GM19240 (cell line): Measurements from ENCODE around the gene FBXO36.
"Not testable (repeated sequence)": the region's sequence is repeated elsewhere in the genome, so short reads cannot be mapped to it uniquely, and the experiment has no call there.

ENCODE experiments used
- DNase-seq: peaks from one replicate; pipeline ENCODE4 v3.0.0; 2011; ENCODE audit warnings: low spot score; ENCODE audit not compliant: insufficient read length

The FBXO36 gene

GRCh38 chr2:229910832-229911412, 11.4 kb upstream of the FBXO36 start:
- DNase-seq = no peak

GRCh38 chr2:229914171-229914570, 8.1 kb upstream of the FBXO36 start:
- no peak for DNase-seq

- DNase-seq = no peak
Observed at GRCh38 chr2:229917793-229918192, 4.5 kb upstream of the FBXO36 start.

- DNase-seq = no peak
Observed at GRCh38 chr2:229920011-229920641, 2.2 kb upstream of the FBXO36 start.

- DNase-seq = no peak
Observed at GRCh38 chr2:229921101-229921891, 1.0 kb upstream of the FBXO36 start.

GRCh38 chr2:229921892-229922448, 333 bp upstream of the FBXO36 start, which contains the start of gene TRIP12:
Gene TRIP12 (minus strand): TSS chr2:229922009. CDS start chr2:229880079, 41,930 bp downstream.
- DNase-seq = peak; percentile 75

GRCh38 chr2:229924541-229924940, 2.2 kb downstream of the FBXO36 start:
- DNase-seq = not testable (repeated sequence)

- no peak for DNase-seq
Observed at GRCh38 chr2:229925201-229925600, 2.9 kb downstream of the FBXO36 start.

GRCh38 chr2:229927817-229928321, 5.6 kb downstream of the FBXO36 start:
- DNase-seq = no peak

- no peak for DNase-seq
Observed at GRCh38 chr2:229930656-229931055, 8.4 kb downstream of the FBXO36 start.

GRCh38 chr2:229931241-229931640, 8.9 kb downstream of the FBXO36 start:
- no peak for DNase-seq

GRCh38 chr2:229937537-229937936, 15.2 kb downstream of the FBXO36 start:
- no peak for DNase-seq

- DNase-seq = no peak
Observed at GRCh38 chr2:229942671-229943070, 20.4 kb downstream of the FBXO36 start.

GRCh38 chr2:229943171-229943570, 20.9 kb downstream of the FBXO36 start:
- no peak for DNase-seq

GRCh38 chr2:229943770-229944449, 21.6 kb downstream of the FBXO36 start:
- no peak for DNase-seq

- DNase-seq = no peak
Observed at GRCh38 chr2:229945975-229946374, 23.7 kb downstream of the FBXO36 start.

- DNase-seq = no peak
Observed at GRCh38 chr2:229947544-229947943, 25.2 kb downstream of the FBXO36 start.

- DNase-seq = no peak
Observed at GRCh38 chr2:229952256-229952835, 30.0 kb downstream of the FBXO36 start.

- DNase-seq = no peak
Observed at GRCh38 chr2:229955663-229956062, 33.4 kb downstream of the FBXO36 start.

- DNase-seq = no peak
Observed at GRCh38 chr2:229956491-229956890, 34.2 kb downstream of the FBXO36 start.

GRCh38 chr2:229963596-229963995, 41.3 kb downstream of the FBXO36 start:
- DNase-seq = not testable (repeated sequence)
